Esophagus squamous epithelium (tissue), 5 donors: ENCODE results near the gene TMEM119. TPM values are rescaled to one million over a fixed set of nuclear protein-coding genes. Genes with fewer than 3 reads are reported as not detected.

Source experiments
- DNase-seq: peaks from one replicate; lab custom pipeline; 2025; lab: John Stamatoyannopoulos, UW
- H3K27ac ChIP-seq, 4 donors: fragments of 200-600 bp; sonication (generic); one replicate each; pipeline ENCODE4 v1.5.1; 2016 to 2019; ENCODE audit warnings: mild to moderate bottlenecking in 1 of 4
- H3K27me3 ChIP-seq, 4 donors: fragments of 200-600 bp; sonication (generic); 1 replicate in 3 of 4; 2 replicates in 1 of 4; pipeline versions ENCODE4 v1.5.1 to v1.6.0; 2017 to 2021; ENCODE audit warnings: antibody characterized with exemption in 1 of 4
- H3K36me3 ChIP-seq, 3 donors: fragments of 200-600 bp; sonication (generic); one replicate each; pipeline ENCODE4 v1.5.1; 2016 to 2019
- H3K4me1 ChIP-seq, 3 donors: fragments of 200-600 bp; sonication (generic); one replicate each; pipeline ENCODE4 v1.5.1; 2017 to 2019
- H3K4me3 ChIP-seq, 4 donors: fragments of 200-600 bp; sonication (generic); 1 replicate in 3 of 4; 2 replicates in 1 of 4; pipeline ENCODE4 v1.5.1; 2016 to 2019; ENCODE audit warnings: mild to moderate bottlenecking in 2 of 4, moderate library complexity in 1 of 4
- H3K9me3 ChIP-seq, 3 donors: fragments of 200-600 bp; sonication (generic); one replicate each; pipeline ENCODE4 v1.5.1; 2016 to 2019
- CTCF ChIP-seq, 6 experiments: fragments of 450-650 bp in 4 of 6; fragments of 200-600 bp in 2 of 6; sonication (generic) in 2 of 6; IDR thresholded peaks; one replicate each; pipeline ENCODE4 v1.5.1; 2016 to 2019; ENCODE audit warnings: antibody characterized with exemption in 6 of 6, mild to moderate bottlenecking in 4 of 6, moderate library complexity in 4 of 6
- POLR2A ChIP-seq, 4 donors: fragments of 450-650 bp; IDR thresholded peaks; one replicate each; pipeline ENCODE4 v1.6.1; 2017; ENCODE audit warnings: antibody characterized with exemption in 4 of 4, mild to moderate bottlenecking in 4 of 4, moderate library complexity in 3 of 4
- WGBS, 2 donors: methylation state at CpG; one replicate each; pipeline ENCODE4 v1.1.5; 2018; 5-methylcytosine and 5-hydroxymethylcytosine counted together
- intact Hi-C: fragments of 100-400 bp; cut with DNase I; formaldehyde crosslinking; loops from one replicate; pipeline ENCODE4 v1.15.0; 2022
- total RNA-seq, 4 donors: library from RNA; depleted of rRNA; stranded (reverse); fragments of >200 nt; gene quantifications; one replicate each; pipeline ENCODE4 v1.1.0, GENCODE V29; 2016
- donor health status: DM: yes; HTN: yes; CAD: no.

TMEM119 gene
- total RNA-seq, 4 donors from 2014 or later, result 0.08 to 4.8 (median 2.0) TPM

- peaks cover 7 to 51% (median 14%) of the 10 kb centered on the region in 3 donors for H3K36me3 ChIP-seq
- TF ChIP-seq POLR2A (IDR thresholded peaks at IDR 0.05) (no peak), CTCF (IDR thresholded peaks at IDR 0.05) (no peak)
- DNase-seq, result no peak
- peak overlapping the region in 3 of 4 donors; percentile 51 to 71 (median 68) for H3K27ac ChIP-seq
- H3K4me3 ChIP-seq, result no peak overlapping the region
- H3K9me3 ChIP-seq, result no peaks in the 10 kb centered on the region
- WGBS, 2 donors, result 52 to 57% methylated on average over 15 to 16 of the region's 18 CpGs
- H3K27me3 ChIP-seq, result no peaks in the 10 kb centered on the region
- H3K4me1 ChIP-seq, result peaks cover 0 to 62% (median 13%) of the 10 kb centered on the region in 3 donors
- intact Hi-C loops, result no loop called here
These were observed 46.3 kb upstream of the TMEM119 start for GRCh38 chr12:108643941-108644810.

DNA sequence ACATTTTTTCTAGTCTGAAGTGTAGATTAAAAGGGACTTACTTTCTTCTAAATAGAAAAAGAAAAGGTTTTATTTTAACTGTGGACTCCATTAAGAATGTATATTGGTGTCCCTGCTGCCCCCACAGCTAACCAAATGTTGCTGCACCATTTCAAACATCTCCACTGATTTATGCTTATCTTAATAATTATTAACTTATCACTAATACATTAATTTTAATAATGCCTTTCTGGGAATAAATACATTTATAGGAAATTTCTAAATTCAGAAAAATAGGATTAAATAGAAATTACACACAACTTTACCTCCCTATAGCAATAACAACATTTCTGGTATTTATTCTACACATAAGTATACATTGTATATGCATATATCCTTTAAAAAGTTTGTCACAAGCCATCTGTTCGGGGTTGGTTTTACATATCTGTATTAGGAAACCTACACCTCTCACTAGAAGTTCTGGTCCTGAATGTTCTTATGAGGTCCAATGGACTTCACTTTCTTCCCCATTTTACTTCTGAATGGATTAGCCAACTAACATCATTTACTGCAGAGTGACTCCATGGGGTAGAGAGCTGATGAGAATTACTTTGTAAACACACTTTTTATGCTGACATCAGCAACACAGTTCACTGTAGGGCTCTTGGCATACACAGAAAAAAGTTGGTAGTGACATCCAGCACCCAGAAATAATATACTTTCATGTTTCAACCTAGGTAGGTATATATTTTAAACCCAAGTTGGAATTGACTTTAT lies 45.2 kb upstream of the TMEM119 start:
- no peak for TF ChIP-seq CTCF (IDR thresholded peaks at IDR 0.05)
- no peak for TF ChIP-seq POLR2A (IDR thresholded peaks at IDR 0.05)
- peaks cover 9 to 72% (median 19%) of the 10 kb centered on the region in 3 donors for H3K4me1 ChIP-seq
- no peaks in the 10 kb centered on the region for H3K9me3 ChIP-seq
- peaks cover under 1 to 40% (median 4%) of the 10 kb centered on the region in 3 donors for H3K36me3 ChIP-seq
- H3K4me3 ChIP-seq, result no peak overlapping the region
- intact Hi-C loops, result no loop called here
- WGBS, 2 donors, result 94 to 100% methylated on average over 1 of the region's 1 CpG
- H3K27me3 ChIP-seq, result no peaks in the 10 kb centered on the region
- peak overlapping the region in 3 of 4 donors; percentile 51 to 71 (median 68) for H3K27ac ChIP-seq
- DNase-seq, result no peak

DNA sequence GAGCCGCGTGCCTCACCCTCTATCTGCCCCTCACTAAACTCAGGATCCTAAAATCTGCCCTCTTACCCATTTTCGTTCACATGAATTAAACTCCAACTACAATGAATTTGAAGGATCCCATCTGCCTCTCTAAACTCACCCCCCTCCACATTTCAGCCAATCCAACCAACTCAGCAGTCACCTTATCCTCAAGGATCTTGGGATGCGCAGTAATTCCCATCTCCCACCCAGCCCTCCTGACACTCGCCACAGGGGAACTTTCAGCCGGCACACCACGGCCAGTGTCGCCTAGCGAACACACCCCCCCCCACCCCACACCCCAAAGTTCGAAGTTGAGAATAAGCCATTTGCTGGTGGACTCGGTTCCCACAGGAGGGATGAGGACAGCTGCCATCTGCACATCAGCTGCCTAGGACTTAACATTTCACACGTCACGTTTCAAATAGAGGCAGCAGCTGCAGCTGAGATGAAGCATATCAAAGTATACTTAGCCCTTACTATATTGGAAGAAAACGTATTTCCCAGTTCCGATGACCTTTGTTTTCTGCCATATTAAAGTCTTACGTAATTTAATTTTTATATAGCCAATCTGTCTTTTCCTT lies 44.5 kb upstream of the TMEM119 start:
- Histone ChIP-seq H3K4me1 (peaks cover 10 to 74% (median 26%) of the 10 kb centered on the region in 3 donors), H3K36me3 (peaks cover 0 to 33% (median 0%) of the 10 kb centered on the region in 3 donors), H3K4me3 (no peak overlapping the region), H3K27me3 (no peaks in the 10 kb centered on the region), H3K27ac (peak overlapping the region in 2 of 4 donors; percentile 12 to 50), H3K9me3 (no peaks in the 10 kb centered on the region)
- no peak for DNase-seq
- intact Hi-C loops, result no loop called here
- 79 to 82% methylated on average over 12 of the region's 16 CpGs for WGBS, 2 donors
- TF ChIP-seq POLR2A (IDR thresholded peaks at IDR 0.05) (no peak), CTCF (IDR thresholded peaks at IDR 0.05) (no peak)

DNA sequence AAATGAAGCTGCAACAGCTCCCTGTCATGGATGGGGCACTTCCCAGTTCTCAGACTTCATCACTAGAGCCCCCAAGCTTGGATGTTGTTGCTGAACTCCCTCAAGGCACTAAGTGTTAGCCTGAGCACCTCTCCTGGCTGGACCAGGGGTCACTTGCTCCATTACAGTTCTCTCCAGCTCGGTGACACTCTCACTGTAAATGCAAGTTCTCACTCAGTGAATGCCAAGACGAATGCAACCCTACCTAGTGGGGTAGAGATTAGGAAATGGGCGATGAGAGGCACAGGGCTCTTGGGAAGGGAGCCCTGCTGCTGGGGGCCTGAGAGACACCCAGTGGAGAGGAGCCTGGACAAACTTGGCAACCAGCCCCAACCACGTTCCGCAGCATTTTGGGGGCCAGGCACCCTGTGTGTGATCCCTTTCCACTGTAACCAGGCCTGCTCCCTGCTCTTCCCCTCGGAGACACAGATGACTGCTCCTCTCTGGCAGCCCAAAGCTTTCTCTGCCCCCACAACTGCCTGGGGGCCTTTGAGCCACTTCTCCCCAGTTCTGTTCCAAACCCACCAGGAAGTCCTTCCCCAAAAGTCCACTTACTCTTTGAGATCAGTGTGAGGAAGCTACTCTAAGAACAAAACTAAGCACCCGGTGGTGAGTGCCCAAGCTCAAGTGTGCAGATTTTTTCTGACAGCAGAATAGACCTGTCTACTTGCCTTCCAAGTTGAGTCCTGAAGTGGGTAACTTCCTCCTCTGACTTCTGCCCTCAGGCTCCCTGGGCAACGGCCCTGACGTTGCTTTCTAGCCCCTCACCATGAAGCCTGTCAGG lies 43.8 kb upstream of the TMEM119 start:
- DNase-seq, result no peak
- WGBS, 2 donors, result 52 to 63% methylated on average over 5 to 9 of the region's 9 CpGs
- H3K9me3 ChIP-seq, result no peaks in the 10 kb centered on the region
- peaks cover 0 to 27% (median 0%) of the 10 kb centered on the region in 3 donors for H3K36me3 ChIP-seq
- no peaks in the 10 kb centered on the region for H3K27me3 ChIP-seq
- peak overlapping the region in 2 of 4 donors; percentile 12 to 50 for H3K27ac ChIP-seq
- intact Hi-C loops, result no loop called here
- peaks cover 10 to 71% (median 30%) of the 10 kb centered on the region in 3 donors for H3K4me1 ChIP-seq
- no peak overlapping the region for H3K4me3 ChIP-seq
- no peak for TF ChIP-seq CTCF (IDR thresholded peaks at IDR 0.05)
- no peak for TF ChIP-seq POLR2A (IDR thresholded peaks at IDR 0.05)
